ENCODE measurements around the gene C1QTNF8. TPM values are rescaled to one million over a fixed set of nuclear protein-coding genes. Genes with fewer than 3 reads are reported as not detected.

The C1QTNF8 gene
- total RNA-seq, 1 experiment from 2014 or later = 0.27 TPM

DNA sequence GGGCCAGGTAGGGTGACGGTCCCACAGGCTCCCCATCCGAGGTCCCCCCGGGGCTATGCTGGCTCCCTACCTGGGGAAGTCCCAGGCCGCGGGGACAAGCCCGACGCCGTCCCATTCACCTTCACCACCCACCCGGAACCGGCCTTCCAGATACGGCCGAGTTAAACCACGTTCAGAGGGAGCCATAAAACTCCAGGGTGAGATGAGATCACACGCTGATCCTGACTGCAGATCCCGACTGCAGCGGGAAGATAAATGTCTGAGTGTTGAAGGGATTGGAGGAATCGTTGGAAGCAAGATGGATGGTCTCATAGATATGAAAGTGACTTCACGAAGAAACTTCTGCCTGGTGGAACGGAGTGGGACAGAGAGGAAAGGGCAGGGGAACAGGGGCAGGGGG lies 13.6 kb upstream of the C1QTNF8 start (continued):
- TF ChIP-seq CTCF (IDR thresholded peaks at IDR 0.05 in 2 of 3, conservative IDR thresholded peaks at IDR 0.05 in 1 of 3; ENCODE audit: borderline replicate concordance in 1 of 3, insufficient read depth in 1 of 3, low read depth in 2 of 3, low read length in 2 of 3) = no peak

- RAD21 ChIA-PET (ENCODE audit: low non-redundant PET in 1 of 2, low total read pairs in 2 of 2, uncharacterized antibody in 2 of 2, unreplicated experiment in 2 of 2) = no interaction called here
- BruUV-seq (replicated peaks) = no TSS peak
- Histone ChIP-seq H3K79me2 (ENCODE audit: insufficient read depth, low read length) (no peaks in the 10 kb centered on the region), H3K4me2 (ENCODE audit: low read length) (no peak overlapping the region), H3K4me3 (replicated peaks in 1 of 2; ENCODE audit: low read depth in 1 of 2, low read length in 2 of 2) (no peak overlapping the region), H3K36me3 (ENCODE audit: control insufficient read depth in 1 of 2, insufficient read depth in 2 of 2, low read length in 2 of 2) (no peaks in the 10 kb centered on the region), H4K20me1 (ENCODE audit: insufficient read depth) (no peaks in the 10 kb centered on the region), H3K27ac (ENCODE audit: low read depth, low read length) (no peak overlapping the region), H3K4me1 (ENCODE audit: control insufficient read depth in 1 of 2, insufficient read depth in 2 of 2, low read length in 2 of 2) (peaks cover 0 to 6% of the 10 kb centered on the region in 2 experiments; a peak in 2 of 4 replicates), H2AFZ (ENCODE audit: low read depth, low read length, poor library complexity, severe bottlenecking) (no peak overlapping the region), H3K9me2 (ENCODE audit: insufficient read depth) (no peaks in the 10 kb centered on the region), H3K9me3 (ENCODE audit: control insufficient read depth in 1 of 2, insufficient read depth in 1 of 2, low read depth in 1 of 2, low read length in 2 of 2) (no peaks in the 10 kb centered on the region), H3K27me3 (ENCODE audit: insufficient read depth, low read length) (no peaks in the 10 kb centered on the region), H3K9ac (ENCODE audit: low read length) (no peak overlapping the region)
- intact Hi-C loops (cut with micrococcal nuclease) = no loop called here
- POLR2A ChIA-PET = no interaction called here
- CTCF ChIA-PET = no interaction called here
- ATAC-seq (no peak), DNase-seq (ENCODE audit: low read depth, low spot score) (no peak)
- TF ChIP-seq SRF (IDR thresholded peaks at IDR 0.05; ENCODE audit: low read depth) = no peak
Observed at GRCh38 chr16:1108299-1109252, 12.5 kb upstream of the C1QTNF8 start.

DNA sequence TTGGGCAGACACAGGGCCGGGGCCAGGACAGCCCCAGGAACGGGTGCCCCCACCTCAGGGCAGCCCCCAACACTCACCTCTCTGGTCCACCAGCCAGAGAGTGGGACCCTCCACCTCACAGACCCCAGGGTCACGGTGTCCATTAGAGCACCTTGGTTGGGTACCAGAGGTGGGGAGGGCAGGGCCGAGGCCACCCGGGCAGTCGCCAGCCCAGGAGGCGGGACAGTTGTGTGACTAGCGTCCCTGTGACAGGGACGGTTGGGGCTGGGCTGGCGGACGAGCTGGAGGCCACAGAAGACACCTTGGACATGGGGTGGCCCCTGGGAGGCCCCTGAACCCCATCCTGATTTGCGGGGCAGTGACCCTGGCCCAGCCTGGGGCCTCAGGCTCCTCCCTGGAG lies 11.7 kb upstream of the C1QTNF8 start:
- Histone ChIP-seq H3K4me1 (ENCODE audit: control insufficient read depth in 1 of 2, insufficient read depth in 2 of 2, low read length in 2 of 2) (peaks cover 0 to 13% of the 10 kb centered on the region in 2 experiments; a peak in 2 of 4 replicates), H3K4me2 (ENCODE audit: low read length) (no peak overlapping the region), H3K4me3 (replicated peaks in 1 of 2; ENCODE audit: low read depth in 1 of 2, low read length in 2 of 2) (no peak overlapping the region), H3K9me3 (ENCODE audit: control insufficient read depth in 1 of 2, insufficient read depth in 1 of 2, low read depth in 1 of 2, low read length in 2 of 2) (no peaks in the 10 kb centered on the region), H4K20me1 (ENCODE audit: insufficient read depth) (no peaks in the 10 kb centered on the region), H3K9ac (ENCODE audit: low read length) (no peak overlapping the region), H3K79me2 (ENCODE audit: insufficient read depth, low read length) (no peaks in the 10 kb centered on the region), H3K27ac (ENCODE audit: low read depth, low read length) (no peak overlapping the region), H3K27me3 (ENCODE audit: insufficient read depth, low read length) (no peaks in the 10 kb centered on the region), H2AFZ (ENCODE audit: low read depth, low read length, poor library complexity, severe bottlenecking) (no peak overlapping the region), H3K36me3 (ENCODE audit: control insufficient read depth in 1 of 2, insufficient read depth in 2 of 2, low read length in 2 of 2) (no peaks in the 10 kb centered on the region), H3K9me2 (ENCODE audit: insufficient read depth) (no peaks in the 10 kb centered on the region)
- BruUV-seq (replicated peaks) = no TSS peak
- no peak for ATAC-seq
- TF ChIP-seq YY1 (IDR thresholded peaks at IDR 0.05; ENCODE audit: extremely low read depth, insufficient replicate concordance, low read depth, low read length) (no peak), ZFX (IDR thresholded peaks at IDR 0.05) (peak; percentile 22; the same call in 1 of the 2 replicates)
- ChIA-PET CTCF (no interaction called here), POLR2A (no interaction called here), RAD21 (ENCODE audit: low non-redundant PET in 1 of 2, low total read pairs in 2 of 2, uncharacterized antibody in 2 of 2, unreplicated experiment in 2 of 2) (no interaction called here)
- intact Hi-C loops (cut with micrococcal nuclease) = no loop called here
- no peak for DNase-seq (ENCODE audit: low read depth, low spot score)
